Spleen (tissue), 7 donors: Measurements from ENCODE around the gene NOP56.

Source experiments
- CTCF ChIP-seq, 11 experiments: fragments of 200-600 bp in 7 of 11; fragments of 450-650 bp in 4 of 11; sonication (generic) in 4 of 11; IDR thresholded peaks in 8 of 11; conservative IDR thresholded peaks in 3 of 11; 1 replicate in 7 of 11; 2 replicates in 4 of 11; pipeline versions ENCODE4 v1.4.0 to v1.8.0; 2016 to 2021; ENCODE audit warnings: antibody characterized with exemption in 11 of 11, inconsistent platforms in 4 of 11, mild to moderate bottlenecking in 1 of 11
- POLR2A ChIP-seq, 3 donors: fragments of 450-650 bp; IDR thresholded peaks; one replicate each; pipeline ENCODE4 v1.5.1; 2017; ENCODE audit warnings: antibody characterized with exemption in 3 of 3, mild to moderate bottlenecking in 1 of 3
- POLR2AphosphoS5 ChIP-seq, 3 donors: sonication (generic); formaldehyde crosslinking; IDR thresholded peaks; one replicate each; pipeline ENCODE4 v1.5.1; 2017; ENCODE audit warnings: antibody characterized with exemption in 3 of 3
- donor health status: DM: no; HTN: no; CAD: no; lungs with moderate emphysema.
- donor health status: DM: no; HTN: no; CAD: no.
- donor health status: DM: no; HTN: no; CAD: no.

GRCh38 chr20:2671977-2672376 is 19.5 kb downstream of the NOP56 start:
- peak in 1 of 11 experiments; percentile 13 for TF ChIP-seq CTCF (IDR thresholded peaks at IDR 0.05 in 8 of 11, conservative IDR thresholded peaks at IDR 0.05 in 3 of 11)
- TF ChIP-seq POLR2A (IDR thresholded peaks at IDR 0.05): no peak
- TF ChIP-seq POLR2AphosphoS5 (IDR thresholded peaks at IDR 0.05): no peak
